GOT3 (cell line): ENCODE data around the gene ZNF662.

Experiments
- DNase-seq: peaks from one replicate; lab custom pipeline; 2025; ENCODE audit warnings: mixed read lengths; lab: John Stamatoyannopoulos, UW

Gene ZNF662

GRCh38 chr3:42936157-42936981, 30.4 kb downstream of the ZNF662 start:
- DNase-seq, result peak; percentile 19

GRCh38 chr3:42937334-42937733, 31.4 kb downstream of the ZNF662 start:
- DNase-seq, result no peak

GRCh38 chr3:42942693-42943092, 36.8 kb downstream of the ZNF662 start:
- DNase-seq, result no peak

- DNase-seq, result no peak
Measured at GRCh38 chr3:42946050-42946449, 40.1 kb downstream of the ZNF662 start.

GRCh38 chr3:42957573-42957972, 51.6 kb downstream of the ZNF662 start:
- DNase-seq, result no peak

- no peak for DNase-seq
Measured at GRCh38 chr3:42960282-42960681, 54.3 kb downstream of the ZNF662 start.

- no peak for DNase-seq
Measured at GRCh38 chr3:42960786-42961185, 54.8 kb downstream of the ZNF662 start.

- no peak for DNase-seq
Measured at GRCh38 chr3:42961633-42962032, 55.7 kb downstream of the ZNF662 start.

GRCh38 chr3:42963269-42963668, 57.3 kb downstream of the ZNF662 start:
- DNase-seq, result no peak

- DNase-seq, result no peak
Measured at GRCh38 chr3:42964266-42964665, 58.3 kb downstream of the ZNF662 start.
